GM21515 (cell line): Measurements from ENCODE around the gene C17orf58.
"Not testable (repeated sequence)": the region's sequence is repeated elsewhere in the genome, so short reads cannot be mapped to it uniquely, and the experiment has no call there.

ENCODE experiments used
- ATAC-seq: cut with Tn5 transposase; IDR thresholded peaks from one replicate; pipeline ENCODE4 v1.9.1; 2021; ENCODE audit not compliant: unreplicated experiment

C17orf58 gene

GRCh38 chr17:68006797-68007196, 10.5 kb upstream of the C17orf58 start:
- ATAC-seq: no peak

DNA sequence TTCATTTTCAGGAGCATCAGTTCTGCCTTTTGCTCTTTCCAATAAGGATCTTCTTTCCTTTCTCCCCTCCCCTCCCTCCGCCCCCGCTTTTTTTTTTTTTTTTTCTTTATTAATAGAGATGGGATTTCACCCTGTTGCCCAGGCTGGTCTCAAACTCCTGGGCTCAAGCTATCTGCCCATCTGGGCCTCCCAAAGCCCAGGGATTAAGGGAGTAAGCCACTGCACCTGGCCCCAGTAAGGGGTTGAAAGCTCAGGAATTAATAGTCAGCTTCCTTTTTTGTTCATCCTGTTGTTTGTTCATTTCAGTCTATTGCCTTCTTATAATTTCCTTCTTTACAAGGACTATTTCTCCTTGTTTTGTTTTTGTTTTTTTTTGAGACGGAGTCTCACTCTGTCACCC, 7.9 kb upstream of the C17orf58 start:
- no peak for ATAC-seq

DNA sequence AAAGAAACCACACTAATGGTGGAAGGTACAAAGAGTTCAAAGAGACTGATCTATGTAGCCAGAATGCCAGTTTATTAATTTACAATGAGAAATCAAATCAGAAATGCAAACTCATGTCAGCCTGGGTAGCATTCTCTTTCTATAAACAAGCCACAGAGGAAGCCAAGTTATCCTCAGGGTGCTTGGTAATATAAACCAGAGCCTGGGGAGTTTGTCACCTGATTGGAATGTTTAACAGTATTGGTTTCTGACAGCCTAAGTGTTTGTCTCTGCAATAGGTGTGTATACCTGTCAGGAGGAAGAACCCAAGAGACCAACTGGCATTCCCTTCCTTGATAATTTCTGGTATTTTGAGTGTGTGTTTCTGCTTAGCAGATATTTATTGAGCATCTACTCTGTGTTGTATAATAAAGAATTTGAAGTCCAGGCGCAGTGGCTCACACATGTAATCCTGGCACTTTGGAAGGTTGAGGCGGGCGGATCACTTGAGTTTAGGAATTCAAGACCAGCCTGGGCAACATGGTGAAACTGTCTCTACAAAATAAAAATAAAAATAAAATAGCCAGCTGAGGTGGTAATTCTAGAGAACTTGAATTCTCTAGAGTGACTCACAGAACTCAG, 3.1 kb upstream of the C17orf58 start:
- no peak for ATAC-seq

- ATAC-seq: no peak
Measured at GRCh38 chr17:67998466-67998865, 2.2 kb upstream of the C17orf58 start.

DNA sequence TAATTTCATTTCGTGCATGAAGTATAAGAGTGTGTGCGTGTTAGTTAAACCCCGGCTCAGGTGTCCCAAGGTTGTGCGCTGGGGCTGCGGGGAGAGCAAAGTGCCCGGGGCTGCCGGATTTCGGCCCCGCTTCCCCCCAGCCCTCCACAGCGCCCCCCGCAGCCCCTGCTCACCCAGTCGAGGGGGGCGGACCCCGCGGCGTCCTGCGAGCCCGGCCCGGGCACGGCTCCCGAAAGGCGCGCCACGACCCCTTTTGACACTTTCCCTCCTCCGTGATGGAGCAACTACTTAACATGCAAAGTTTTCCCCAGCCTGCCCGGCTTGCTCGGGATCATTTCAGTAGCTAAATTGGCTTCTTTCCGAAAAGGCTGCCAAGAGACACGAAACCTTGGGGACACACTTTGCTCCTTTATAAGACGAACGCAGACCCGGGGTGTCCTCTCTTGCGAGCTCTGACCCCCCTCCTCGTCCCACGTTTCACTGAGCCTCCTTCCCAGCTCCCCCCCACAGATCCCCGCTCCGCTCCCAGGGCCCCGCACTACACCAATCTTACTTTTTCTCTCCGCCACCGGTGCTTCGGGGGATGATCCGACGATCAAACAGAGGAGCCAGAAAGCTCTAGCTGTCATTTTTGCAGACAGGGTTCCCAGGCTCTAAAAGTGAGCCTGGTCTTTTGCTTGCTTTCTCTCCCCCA, 552 bp downstream of the C17orf58 start:
- ATAC-seq: no peak

DNA sequence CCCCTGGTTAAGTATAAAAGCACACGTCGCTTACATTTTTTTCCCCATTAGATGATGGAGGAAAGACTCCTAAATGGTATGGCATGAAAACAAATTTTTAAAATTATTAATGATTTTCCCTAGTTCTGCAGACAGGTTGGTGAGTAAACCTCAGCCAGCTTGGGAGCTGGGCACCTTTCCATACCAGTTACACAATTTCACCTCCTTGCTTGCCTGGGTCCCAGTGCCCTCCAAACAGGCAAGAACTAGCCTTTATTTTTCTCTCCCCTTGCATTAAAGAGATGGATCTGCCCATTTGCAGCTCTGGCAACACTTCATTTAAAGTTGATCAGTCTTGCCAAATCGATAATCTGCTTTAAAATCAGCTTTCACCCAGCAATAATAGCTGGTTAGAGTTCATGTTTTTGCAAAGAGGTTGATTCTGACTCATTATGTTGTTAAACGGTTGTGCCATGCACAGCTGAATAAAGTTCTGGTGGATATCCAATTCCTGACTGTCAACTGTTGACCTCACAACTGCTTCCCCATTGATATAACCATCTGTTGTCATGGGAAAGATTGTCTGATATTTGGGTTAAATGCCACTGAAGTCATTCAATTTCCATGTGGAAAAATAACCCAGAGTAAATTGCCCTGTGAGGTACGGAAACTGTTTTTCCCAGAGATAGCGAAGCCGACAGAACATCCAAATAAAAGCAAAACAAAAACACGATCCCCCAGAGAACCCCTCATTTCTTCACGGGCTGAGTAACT, 1.3 kb downstream of the C17orf58 start:
- ATAC-seq: no peak

DNA sequence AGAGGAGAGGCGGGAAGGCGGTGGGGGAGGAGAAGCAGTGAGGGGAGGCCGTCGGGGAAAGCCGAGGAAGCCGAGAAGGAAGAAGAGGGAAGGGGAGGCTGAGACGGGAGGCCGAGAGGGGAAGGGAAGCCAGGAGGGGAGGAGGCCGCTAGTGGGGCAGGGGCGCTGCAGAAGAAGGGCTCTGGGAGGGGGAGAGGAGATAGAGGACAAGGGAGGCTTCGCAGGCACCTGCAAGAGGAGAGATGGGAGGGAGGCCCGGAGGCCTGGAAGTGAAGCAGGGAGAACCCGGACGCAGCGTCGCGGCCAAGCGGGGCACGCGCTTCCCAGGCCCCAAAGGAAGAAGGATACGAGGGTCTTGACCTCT, 2.3 kb downstream of the C17orf58 start:
- ATAC-seq: no peak

DNA sequence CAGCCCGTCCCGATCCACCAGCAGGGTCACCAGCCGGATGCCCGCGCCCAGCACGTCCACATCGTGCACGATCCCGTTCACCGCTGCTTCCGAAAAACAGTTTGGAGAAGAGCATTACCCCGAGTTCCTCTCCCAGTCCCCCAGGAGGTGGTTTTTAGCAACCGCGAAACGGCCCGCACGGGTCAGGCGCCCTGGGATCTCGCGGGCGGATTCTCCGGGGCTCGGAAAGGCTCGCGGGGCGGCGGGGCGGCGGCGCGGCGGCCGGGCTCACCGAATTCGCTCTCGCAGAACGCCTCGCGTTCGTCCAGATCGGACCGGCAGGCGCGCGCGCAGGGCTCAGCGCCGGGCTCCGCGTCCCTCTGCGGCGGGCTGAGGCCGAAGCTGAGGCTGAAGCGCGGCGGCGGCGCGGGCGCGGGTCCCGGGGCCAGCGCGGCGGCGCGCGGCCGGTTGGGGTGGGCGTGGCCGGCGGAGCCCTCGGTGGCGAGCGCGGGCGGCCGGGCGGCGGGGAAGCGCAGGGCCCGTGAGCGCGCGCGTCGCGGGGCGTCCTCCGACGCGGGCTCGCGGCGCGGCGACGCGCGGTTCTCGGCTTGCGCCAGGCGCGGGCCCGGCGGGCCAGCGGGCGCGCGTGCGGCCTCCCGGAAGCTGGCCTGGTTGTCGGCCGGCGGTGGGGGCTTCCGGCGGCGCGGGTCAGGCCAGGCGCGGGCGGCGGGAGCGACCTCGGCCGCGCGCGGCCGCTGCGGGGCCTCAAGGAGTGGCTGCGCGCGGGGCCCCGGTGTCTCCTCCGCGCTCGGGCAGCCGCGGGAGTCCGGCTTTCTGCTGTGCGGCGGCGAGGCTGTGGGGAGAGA, 2.9 kb downstream of the C17orf58 start:
- ATAC-seq: peak; percentile 68

GRCh38 chr17:67992548-67993152, 3.6 kb downstream of the C17orf58 start:
- no peak for ATAC-seq

DNA sequence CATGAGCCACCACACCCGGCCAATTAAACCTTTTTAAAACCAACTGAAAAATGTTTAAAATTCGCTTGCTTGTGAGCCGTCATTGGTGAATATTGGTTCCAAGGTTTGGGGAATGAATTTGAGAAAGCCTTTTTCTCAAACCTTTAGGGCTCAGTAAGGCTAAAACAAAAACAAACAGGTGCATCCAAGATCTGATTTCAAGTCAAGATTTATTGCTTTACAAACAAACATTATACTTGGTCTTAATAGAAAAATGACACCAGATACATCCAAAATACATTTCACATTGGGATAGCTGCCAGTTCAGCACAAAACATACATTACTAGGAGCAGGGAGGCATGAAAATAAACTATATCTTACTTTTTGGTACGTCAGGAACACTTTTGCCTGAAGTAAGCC, 5.4 kb downstream of the C17orf58 start:
- ATAC-seq: no peak

DNA sequence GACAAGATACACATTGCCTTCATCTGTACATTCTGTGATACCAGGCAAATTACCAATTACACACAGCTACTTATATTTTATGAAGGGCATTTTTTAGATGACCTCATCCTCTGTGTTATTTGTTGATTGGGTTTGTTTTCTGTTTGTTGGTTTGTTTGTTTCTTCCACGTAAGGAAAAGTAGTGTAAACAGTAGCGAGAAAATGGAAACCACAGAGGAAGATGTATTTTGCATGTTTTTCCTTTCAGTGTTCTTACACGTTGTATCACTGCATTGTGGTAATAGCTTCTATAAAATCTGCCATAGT, 12.9 kb downstream of the C17orf58 start:
- no peak for ATAC-seq

GRCh38 chr17:67982686-67983382, 13.4 kb downstream of the C17orf58 start:
- ATAC-seq: no peak

GRCh38 chr17:67982034-67982640, 14.1 kb downstream of the C17orf58 start:
- ATAC-seq: no peak

GRCh38 chr17:67980883-67981282, 15.4 kb downstream of the C17orf58 start:
- not testable (repeated sequence) for ATAC-seq

DNA sequence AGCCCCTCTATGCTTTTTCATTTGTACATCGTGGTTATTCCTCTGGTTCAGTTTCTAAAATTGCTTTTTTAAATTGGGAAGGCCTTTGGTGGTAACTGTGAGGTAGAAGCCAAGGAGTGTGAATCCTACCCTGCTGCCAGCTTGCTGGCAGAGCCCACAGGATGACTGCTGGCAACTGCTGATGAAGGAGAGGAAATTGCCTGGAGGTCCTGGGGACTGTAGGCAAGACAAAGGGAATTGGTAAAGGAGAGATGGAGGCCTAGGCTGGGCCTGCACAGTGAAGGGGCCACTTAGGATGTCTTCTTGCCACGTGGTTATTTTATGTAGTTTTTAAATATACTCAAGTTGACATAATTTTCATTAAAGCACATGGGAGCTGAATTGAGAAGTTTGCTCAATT, 15.8 kb downstream of the C17orf58 start:
- no peak for ATAC-seq

DNA sequence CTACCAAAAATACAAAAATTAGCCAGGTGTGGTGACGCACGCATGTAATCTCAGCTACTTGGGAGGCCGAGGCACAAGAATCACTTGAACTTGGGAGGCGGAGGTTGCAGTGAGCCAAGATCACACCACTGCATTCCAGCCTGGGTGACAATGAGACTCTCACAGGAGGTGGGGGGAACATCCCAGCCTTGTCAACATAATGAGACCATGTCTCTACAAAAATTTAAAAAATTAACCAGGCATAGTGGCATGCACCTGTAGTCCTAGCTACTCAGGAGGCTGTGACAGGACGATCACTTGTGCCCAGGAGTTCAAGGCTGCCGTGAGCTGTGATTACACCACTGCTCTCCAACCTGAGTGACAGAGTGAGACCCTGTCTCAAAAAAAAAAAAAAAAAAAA, 20.0 kb downstream of the C17orf58 start:
- ATAC-seq: not testable (repeated sequence)

DNA sequence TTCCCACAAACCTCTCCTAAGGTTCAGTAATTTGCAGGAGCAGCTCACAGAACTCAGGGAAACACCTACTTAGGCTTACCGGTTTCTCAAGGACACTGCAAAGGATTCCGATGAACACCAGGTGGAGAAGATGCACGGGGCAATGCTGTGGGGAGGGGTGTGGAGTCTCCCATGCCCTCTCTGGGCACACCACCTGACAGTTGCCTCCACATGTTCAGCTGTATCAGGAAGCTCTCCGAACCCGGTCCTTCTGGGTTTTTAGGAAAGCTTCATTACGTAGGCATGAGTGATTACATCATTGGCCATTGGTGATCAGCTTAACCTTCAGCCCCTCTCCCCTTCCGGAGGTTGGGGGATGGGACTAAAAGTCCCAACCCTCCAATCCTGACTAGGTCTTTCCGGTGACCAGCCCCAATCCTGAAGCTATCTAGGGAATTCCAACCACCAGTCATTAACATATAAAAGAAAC, 21.6 kb downstream of the C17orf58 start:
- no peak for ATAC-seq

DNA sequence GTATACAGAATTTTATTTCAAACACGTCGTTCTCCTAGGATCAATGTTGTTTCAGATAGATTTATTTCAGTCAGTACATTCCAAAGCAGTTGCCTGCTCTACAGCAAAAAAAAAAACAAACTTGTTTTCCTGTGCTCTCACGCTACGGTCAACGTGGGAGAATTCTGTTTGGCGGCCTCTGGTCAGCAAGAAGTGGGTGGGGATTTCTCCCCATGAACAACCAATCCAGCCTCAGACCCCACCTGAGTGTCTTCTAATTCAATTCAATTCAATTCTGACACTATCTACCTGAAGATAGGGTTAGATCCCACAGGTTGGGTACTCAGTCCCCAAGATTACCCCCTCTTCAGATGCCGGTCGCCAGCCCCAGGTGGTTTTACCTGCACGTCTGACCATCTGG, 22.1 kb downstream of the C17orf58 start:
- ATAC-seq: no peak

DNA sequence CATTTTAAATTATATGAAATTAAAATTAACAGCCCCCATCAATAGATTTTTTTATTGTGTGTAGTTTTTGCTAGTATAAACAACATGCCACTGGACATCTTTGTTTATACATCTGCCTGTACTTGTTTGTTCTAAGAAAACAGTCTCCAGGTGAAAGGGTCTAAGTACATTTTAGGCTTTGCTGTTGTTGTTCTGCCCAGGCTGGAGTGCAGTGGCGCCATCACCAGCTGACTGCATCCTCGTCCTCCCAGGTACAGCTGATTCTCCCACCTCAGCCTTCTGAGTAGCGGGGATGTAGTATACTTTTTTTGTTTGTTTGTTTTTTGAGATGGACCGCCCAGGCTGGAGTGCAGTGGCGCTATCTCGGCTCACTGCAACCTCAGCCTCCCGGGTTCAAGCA, 25.5 kb downstream of the C17orf58 start:
- no peak for ATAC-seq

DNA sequence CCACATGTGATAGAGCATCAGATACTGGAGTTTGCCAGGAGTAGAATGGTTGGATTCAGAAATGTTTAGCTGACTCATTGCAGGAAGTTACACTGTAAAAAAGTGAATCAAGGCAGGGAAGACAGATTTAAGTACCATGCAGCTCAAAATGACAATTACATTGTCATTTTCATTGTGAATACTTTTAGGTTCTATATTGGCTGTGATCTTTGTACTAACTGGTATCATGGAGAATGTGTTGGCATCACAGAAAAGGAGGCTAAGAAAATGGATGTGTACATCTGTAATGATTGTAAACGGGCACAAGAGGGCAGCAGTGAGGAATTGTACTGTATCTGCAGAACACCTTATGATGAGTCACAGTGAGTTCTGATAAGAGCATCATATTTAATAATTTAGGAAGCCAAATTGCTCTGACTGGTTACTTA, 33.1 kb downstream of the C17orf58 start:
- ATAC-seq: peak; percentile 78
